IMR-90 (cell line): ENCODE data around the gene HOXA10.

Experiments
- CTCF ChIP-seq: conservative IDR thresholded peaks from 2 replicates; pipeline ENCODE4 v1.5.1; 2012; ENCODE audit warnings: mild to moderate bottlenecking, low read depth, low read length, improper control_type of control experiment
- RAD21 ChIP-seq: IDR thresholded peaks from 2 replicates; pipeline ENCODE4 v1.6.1; 2012; ENCODE audit warnings: low read length, improper control_type of control experiment
- TF ChIP-seq, protein P1 (sequence below): fragments of 150-350 bp; IDR thresholded peaks from 2 replicates; pipeline ENCODE4 v1.6.1; 2016; ENCODE audit warnings: low read depth, mild to moderate bottlenecking, low read length, moderate library complexity, borderline replicate concordance
- TF ChIP-seq, protein P2 (sequence below): fragments of 150-350 bp; IDR thresholded peaks from 2 replicates; pipeline ENCODE4 v1.6.1; 2017; ENCODE audit warnings: mild to moderate bottlenecking, antibody characterized with exemption, low read length, low read depth

DNA sequence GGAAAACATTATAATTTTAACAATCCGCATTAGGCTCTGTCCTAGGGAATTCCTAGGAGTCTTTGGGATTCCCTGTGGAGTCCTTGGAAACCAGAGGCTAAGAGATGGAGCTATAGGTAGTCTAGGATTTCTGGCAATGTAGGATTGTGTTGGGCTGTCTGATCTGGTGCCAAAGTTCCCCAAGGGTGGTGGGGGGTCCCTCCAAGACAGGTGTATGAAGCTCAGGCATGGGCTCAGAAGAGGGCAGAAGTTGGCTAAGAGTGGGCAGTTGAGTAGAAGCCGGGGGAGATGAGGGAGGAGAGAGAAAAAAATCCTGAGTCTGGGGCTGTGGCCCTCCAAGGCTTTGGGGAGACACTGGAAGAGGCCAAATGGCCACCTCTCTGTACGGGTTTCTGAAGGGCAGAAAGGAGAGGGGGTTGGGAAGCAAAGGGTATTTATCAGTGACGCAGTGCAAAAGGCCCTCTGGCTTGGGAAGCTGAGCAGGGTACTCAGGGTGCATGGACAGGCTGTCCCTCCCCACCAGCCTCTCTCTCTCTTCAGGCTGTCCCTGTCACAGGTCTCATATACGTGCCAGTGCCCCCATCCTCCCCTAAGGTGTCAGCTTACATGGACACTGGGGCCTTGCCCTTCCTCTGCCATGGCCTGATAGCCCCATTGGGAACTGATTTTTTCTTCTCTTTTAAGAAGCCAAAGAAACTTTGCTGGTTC, 27.5 kb downstream of the HOXA10 start:
- TF ChIP-seq, protein P1, sequence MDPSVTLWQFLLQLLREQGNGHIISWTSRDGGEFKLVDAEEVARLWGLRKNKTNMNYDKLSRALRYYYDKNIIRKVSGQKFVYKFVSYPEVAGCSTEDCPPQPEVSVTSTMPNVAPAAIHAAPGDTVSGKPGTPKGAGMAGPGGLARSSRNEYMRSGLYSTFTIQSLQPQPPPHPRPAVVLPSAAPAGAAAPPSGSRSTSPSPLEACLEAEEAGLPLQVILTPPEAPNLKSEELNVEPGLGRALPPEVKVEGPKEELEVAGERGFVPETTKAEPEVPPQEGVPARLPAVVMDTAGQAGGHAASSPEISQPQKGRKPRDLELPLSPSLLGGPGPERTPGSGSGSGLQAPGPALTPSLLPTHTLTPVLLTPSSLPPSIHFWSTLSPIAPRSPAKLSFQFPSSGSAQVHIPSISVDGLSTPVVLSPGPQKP, result no peak
- TF ChIP-seq, protein P2, sequence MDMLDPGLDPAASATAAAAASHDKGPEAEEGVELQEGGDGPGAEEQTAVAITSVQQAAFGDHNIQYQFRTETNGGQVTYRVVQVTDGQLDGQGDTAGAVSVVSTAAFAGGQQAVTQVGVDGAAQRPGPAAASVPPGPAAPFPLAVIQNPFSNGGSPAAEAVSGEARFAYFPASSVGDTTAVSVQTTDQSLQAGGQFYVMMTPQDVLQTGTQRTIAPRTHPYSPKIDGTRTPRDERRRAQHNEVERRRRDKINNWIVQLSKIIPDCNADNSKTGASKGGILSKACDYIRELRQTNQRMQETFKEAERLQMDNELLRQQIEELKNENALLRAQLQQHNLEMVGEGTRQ, result no peak
- TF ChIP-seq CTCF (no peak), RAD21 (no peak)
